ENCODE results near the gene SH3RF1. TPM values are rescaled to one million over a fixed set of nuclear protein-coding genes. Genes with fewer than 3 reads are reported as not detected.
"Not testable (repeated sequence)": the region's sequence is repeated elsewhere in the genome, so short reads cannot be mapped to it uniquely, and the experiment has no call there.

The SH3RF1 gene
- polyA plus RNA-seq, 3 donors from 2014 or later, result 0.22 to 1.1 TPM; not detected in 1

- DNase-seq, result no peak
- Mint-ChIP-seq H3K36me3 (peaks cover 0 to 7% (median 0%) of the 10 kb centered on the region in 3 donors), H3K4me1 (peaks cover 16 to 18% of the 10 kb centered on the region in 2 donors), H3K27me3 (ENCODE audit: low read depth in 3 of 3) (peaks cover 2 to 18% (median 5%) of the 10 kb centered on the region in 3 donors), H3K4me3 (no peak overlapping the region), H3K9me3 (no peaks in the 10 kb centered on the region), H3K27ac (no peak overlapping the region)
These were observed 86.5 kb downstream of the SH3RF1 start for GRCh38 chr4:169184236-169184635.

- no peak for DNase-seq
- Mint-ChIP-seq H3K27ac (no peak overlapping the region), H3K36me3 (peaks cover 0 to 7% (median 0%) of the 10 kb centered on the region in 3 donors), H3K27me3 (ENCODE audit: low read depth in 3 of 3) (peaks cover 2 to 18% (median 5%) of the 10 kb centered on the region in 3 donors), H3K4me1 (peaks cover 10 to 12% of the 10 kb centered on the region in 2 donors), H3K9me3 (no peaks in the 10 kb centered on the region), H3K4me3 (no peak overlapping the region)
These were observed 87.2 kb downstream of the SH3RF1 start for GRCh38 chr4:169183581-169183980.

- no peak for DNase-seq
- no peak overlapping the region for H3K27ac Mint-ChIP-seq
- H3K4me1 Mint-ChIP-seq, result peaks cover 13 to 18% of the 10 kb centered on the region in 2 donors
- peaks cover 0 to 8% (median 3%) of the 10 kb centered on the region in 3 donors for H3K27me3 Mint-ChIP-seq (ENCODE audit: low read depth in 3 of 3)
- H3K4me3 Mint-ChIP-seq, result no peak overlapping the region
- H3K36me3 Mint-ChIP-seq, result peaks cover 0 to 3% (median 0%) of the 10 kb centered on the region in 3 donors
- H3K9me3 Mint-ChIP-seq, result no peaks in the 10 kb centered on the region
These were observed 90.9 kb downstream of the SH3RF1 start for GRCh38 chr4:169179609-169180521.

GRCh38 chr4:169178092-169178491 is 92.7 kb downstream of the SH3RF1 start:
- not testable (repeated sequence) for DNase-seq; H3K36me3 Mint-ChIP-seq; H3K4me3 Mint-ChIP-seq; H3K27ac Mint-ChIP-seq; H3K27me3 Mint-ChIP-seq (ENCODE audit: low read depth in 3 of 3); H3K9me3 Mint-ChIP-seq
- H3K4me1 Mint-ChIP-seq, result peaks cover 21 to 26% of the 10 kb centered on the region in 2 donors

- no peaks in the 10 kb centered on the region for H3K9me3 Mint-ChIP-seq
- peaks cover 0 to 4% (median 2%) of the 10 kb centered on the region in 3 donors for H3K27me3 Mint-ChIP-seq (ENCODE audit: low read depth in 3 of 3)
- peak overlapping the region in 5 of 6 donors; percentile 1 to 47 (median 3) for H3K27ac Mint-ChIP-seq
- no peak for DNase-seq
- H3K4me3 Mint-ChIP-seq, result peak overlapping the region; percentile 44 to 69 (median 49)
- peaks cover 0 to 3% (median 0%) of the 10 kb centered on the region in 3 donors for H3K36me3 Mint-ChIP-seq
- H3K4me1 Mint-ChIP-seq, result peaks cover 21 to 26% of the 10 kb centered on the region in 2 donors
These were observed 95.3 kb downstream of the SH3RF1 start for GRCh38 chr4:169175476-169175875.

GRCh38 chr4:169175035-169175434 is 95.7 kb downstream of the SH3RF1 start:
- Mint-ChIP-seq H3K4me1 (peaks cover 21 to 26% of the 10 kb centered on the region in 2 donors), H3K9me3 (no peaks in the 10 kb centered on the region), H3K27ac (peak overlapping the region in 3 of 6 donors; percentile 1 to 6 (median 3)), H3K4me3 (peak overlapping the region; percentile 44 to 69 (median 49)), H3K27me3 (ENCODE audit: low read depth in 3 of 3) (peaks cover 0 to 4% (median 2%) of the 10 kb centered on the region in 3 donors), H3K36me3 (no peaks in the 10 kb centered on the region)
- DNase-seq, result peak in 1 of 3 donors; percentile 21

- peak overlapping the region in 1 of 5 donors; percentile 69 for H3K4me3 Mint-ChIP-seq
- H3K27me3 Mint-ChIP-seq (ENCODE audit: low read depth in 3 of 3), result peaks cover 0 to 4% (median 2%) of the 10 kb centered on the region in 3 donors
- no peaks in the 10 kb centered on the region for H3K36me3 Mint-ChIP-seq
- peak overlapping the region in 1 of 6 donors; percentile 3 for H3K27ac Mint-ChIP-seq
- DNase-seq, result no peak
- peaks cover 21 to 26% of the 10 kb centered on the region in 2 donors for H3K4me1 Mint-ChIP-seq
- no peaks in the 10 kb centered on the region for H3K9me3 Mint-ChIP-seq
These were observed 96.5 kb downstream of the SH3RF1 start for GRCh38 chr4:169174247-169174646.

- Mint-ChIP-seq H3K36me3 (no peaks in the 10 kb centered on the region), H3K27me3 (ENCODE audit: low read depth in 3 of 3) (peaks cover 0 to 5% (median 2%) of the 10 kb centered on the region in 3 donors), H3K27ac (peak overlapping the region in 1 of 6 donors; percentile 4), H3K9me3 (no peaks in the 10 kb centered on the region), H3K4me3 (peak overlapping the region in 3 of 5 donors; percentile 0 to 21 (median 7)), H3K4me1 (peaks cover 13 to 21% of the 10 kb centered on the region in 2 donors)
- no peak for DNase-seq
These were observed 102.5 kb downstream of the SH3RF1 start for GRCh38 chr4:169167957-169168858.

GRCh38 chr4:169164669-169165415 is 105.9 kb downstream of the SH3RF1 start:
- Mint-ChIP-seq H3K36me3 (no peaks in the 10 kb centered on the region), H3K27ac (no peak overlapping the region), H3K9me3 (no peaks in the 10 kb centered on the region)

GRCh38 chr4:169163947-169164668 is 106.6 kb downstream of the SH3RF1 start:
- DNase-seq, result no peak
- Mint-ChIP-seq H3K9me3 (no peaks in the 10 kb centered on the region), H3K4me1 (peaks cover 13 to 21% of the 10 kb centered on the region in 2 donors)

More at GRCh38 chr4:169164669-169165415, 105.9 kb downstream of the SH3RF1 start:
- no peak for DNase-seq
- H3K4me3 Mint-ChIP-seq, result no peak overlapping the region
- peaks cover 13 to 21% of the 10 kb centered on the region in 2 donors for H3K4me1 Mint-ChIP-seq
- peaks cover 0 to 1% (median 0%) of the 10 kb centered on the region in 3 donors for H3K27me3 Mint-ChIP-seq (ENCODE audit: low read depth in 3 of 3)

GRCh38 chr4:169163495-169163894 is 107.3 kb downstream of the SH3RF1 start:
- H3K9me3 Mint-ChIP-seq, result no peaks in the 10 kb centered on the region

More at GRCh38 chr4:169163947-169164668, 106.6 kb downstream of the SH3RF1 start:
- Mint-ChIP-seq H3K36me3 (no peaks in the 10 kb centered on the region), H3K27me3 (ENCODE audit: low read depth in 3 of 3) (peaks cover 0 to 1% (median 1%) of the 10 kb centered on the region in 3 donors), H3K4me3 (no peak overlapping the region), H3K27ac (no peak overlapping the region)

GRCh38 chr4:169160825-169161224 is 109.9 kb downstream of the SH3RF1 start:
- Mint-ChIP-seq H3K9me3 (no peaks in the 10 kb centered on the region), H3K4me1 (no peaks in the 10 kb centered on the region), H3K27ac (no peak overlapping the region), H3K36me3 (no peaks in the 10 kb centered on the region), H3K27me3 (ENCODE audit: low read depth in 3 of 3) (peaks cover 0 to 4% (median 2%) of the 10 kb centered on the region in 3 donors), H3K4me3 (no peak overlapping the region)
- DNase-seq, result no peak

More at GRCh38 chr4:169163495-169163894, 107.3 kb downstream of the SH3RF1 start:
- Mint-ChIP-seq H3K4me3 (no peak overlapping the region), H3K27ac (no peak overlapping the region), H3K4me1 (peaks cover 10 to 16% of the 10 kb centered on the region in 2 donors), H3K36me3 (no peaks in the 10 kb centered on the region), H3K27me3 (ENCODE audit: low read depth in 3 of 3) (peaks cover 0 to 2% (median 0%) of the 10 kb centered on the region in 3 donors)
- no peak for DNase-seq

Measured in immature natural killer cell (primary cell).